M059J (cell line): ENCODE measurements around the gene RHOXF2. TPM values are rescaled to one million over a fixed set of nuclear protein-coding genes. Genes with fewer than 3 reads are reported as not detected.
A peak's percentile ranks its signal among the peaks of the same experiment; 100 is the strongest.

ENCODE experiments used
- DNase-seq: peaks from one replicate; pipeline ENCODE4 v3.0.0-alpha.2; 2012; ENCODE audit warnings: low read depth
- total RNA-seq: library from RNA; depleted of rRNA; stranded (reverse); fragments of >200 nt; shearing (Covaris generic); gene quantifications from 2 replicates; pipeline ENCODE4 v1.2.3, GENCODE V29; 2014; rRNA removed

Gene RHOXF2
- total RNA-seq, 1 experiment from 2014 or later, result not detected

- no peak for DNase-seq
These were observed 42.4 kb downstream of the RHOXF2 start for GRCh38 chrX:120200851-120201250.

DNA sequence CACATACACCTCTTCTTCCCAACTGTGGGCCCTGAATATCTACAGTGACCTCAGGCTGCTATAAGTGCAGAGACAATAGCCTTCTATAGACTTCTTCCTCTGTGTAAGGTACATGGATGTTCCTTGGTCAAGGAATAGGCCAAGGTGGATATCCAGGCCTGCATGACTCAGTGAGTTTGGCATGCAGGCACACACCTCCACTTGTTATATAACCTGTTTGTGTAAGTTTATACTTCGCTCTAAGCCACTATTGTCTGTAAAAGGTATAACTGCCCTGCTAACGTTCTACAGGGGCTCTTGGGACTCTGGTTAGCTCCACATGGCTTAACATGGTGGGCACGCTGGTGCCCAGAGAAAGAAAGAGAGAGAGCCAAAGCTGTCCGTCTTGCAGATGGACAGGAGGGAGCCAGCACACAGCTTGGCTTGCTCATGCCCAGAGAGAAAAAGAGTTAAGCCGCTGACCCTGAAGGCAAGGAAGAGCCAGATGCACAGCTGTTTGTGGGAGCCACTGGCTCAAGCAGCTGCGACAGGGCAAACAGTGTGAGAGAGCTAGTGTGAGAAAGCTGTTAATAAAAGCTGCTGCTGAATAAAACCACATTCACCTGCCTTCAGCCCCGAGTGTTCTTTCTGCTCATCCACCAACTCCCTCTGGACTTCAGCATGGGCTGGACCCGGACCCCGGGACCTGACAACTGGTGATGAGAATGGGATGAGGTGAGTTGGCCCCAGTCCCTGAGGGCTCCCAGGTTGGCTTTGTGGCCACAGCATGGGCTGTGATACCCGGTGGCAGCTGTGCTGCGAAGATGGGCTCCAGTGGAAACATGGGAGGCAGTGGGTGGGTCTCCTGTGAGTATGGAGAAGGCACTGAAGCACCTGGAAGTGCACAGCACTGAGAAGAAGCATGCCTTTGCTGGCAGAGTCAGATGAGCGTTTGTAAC lies 47.7 kb downstream of the RHOXF2 start:
- no peak for DNase-seq

DNA sequence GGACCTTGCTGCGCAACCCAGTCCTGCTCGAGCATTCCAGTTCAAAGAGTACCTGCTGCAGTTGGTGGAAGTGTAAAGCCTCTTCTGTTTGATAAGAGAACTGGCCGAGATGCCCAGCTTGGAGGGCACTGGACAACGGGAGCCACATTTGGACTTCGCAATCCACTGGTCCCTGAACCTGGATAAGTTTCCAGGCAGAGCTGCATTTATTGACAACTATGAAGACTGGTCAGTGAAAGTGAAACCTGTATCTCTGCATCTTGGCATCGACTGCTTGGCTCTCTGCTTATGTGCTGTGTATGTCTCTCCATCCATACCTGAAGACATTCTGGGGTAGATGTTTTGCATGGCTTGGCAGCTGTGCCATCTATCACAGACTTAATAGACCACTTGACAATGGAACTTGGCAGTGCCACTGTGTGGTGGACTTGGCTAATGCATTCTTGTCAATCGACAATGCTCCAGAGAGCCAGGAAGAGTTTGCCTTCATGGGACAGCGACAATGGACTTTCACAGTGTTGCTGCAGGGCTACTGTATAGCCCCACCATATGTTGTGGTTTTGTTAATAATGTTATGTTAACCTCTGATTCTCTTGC lies 48.7 kb downstream of the RHOXF2 start:
- no peak for DNase-seq

GRCh38 chrX:120213438-120214265 lies 55.2 kb downstream of the RHOXF2 start:
- peak; percentile 64 for DNase-seq

Other genes starting within 250 kb of the RHOXF2 start
- gene NKAP, start 214.9 kb upstream of the RHOXF2 start, total RNA-seq, result 3.3 and 8.9 TPM in 2 replicates
- not detected in 2 replicates for gene RHOXF2B, start 80.9 kb upstream of the RHOXF2 start, total RNA-seq
- gene RHOXF1, start 42.7 kb upstream of the RHOXF2 start, total RNA-seq, result not detected in 2 replicates
- gene ZBTB33, start 92.2 kb downstream of the RHOXF2 start, total RNA-seq, result 37.6 and 43.5 TPM in 2 replicates
- 1.9 and 2.6 TPM in 2 replicates for gene TMEM255A, start 152.8 kb downstream of the RHOXF2 start, total RNA-seq
- not detected in 2 replicates for gene ATP1B4, start 203.5 kb downstream of the RHOXF2 start, total RNA-seq